ENCODE results near the gene CZIB.
A peak's percentile ranks its signal among the peaks of the same experiment; 100 is the strongest.

CZIB gene

DNA sequence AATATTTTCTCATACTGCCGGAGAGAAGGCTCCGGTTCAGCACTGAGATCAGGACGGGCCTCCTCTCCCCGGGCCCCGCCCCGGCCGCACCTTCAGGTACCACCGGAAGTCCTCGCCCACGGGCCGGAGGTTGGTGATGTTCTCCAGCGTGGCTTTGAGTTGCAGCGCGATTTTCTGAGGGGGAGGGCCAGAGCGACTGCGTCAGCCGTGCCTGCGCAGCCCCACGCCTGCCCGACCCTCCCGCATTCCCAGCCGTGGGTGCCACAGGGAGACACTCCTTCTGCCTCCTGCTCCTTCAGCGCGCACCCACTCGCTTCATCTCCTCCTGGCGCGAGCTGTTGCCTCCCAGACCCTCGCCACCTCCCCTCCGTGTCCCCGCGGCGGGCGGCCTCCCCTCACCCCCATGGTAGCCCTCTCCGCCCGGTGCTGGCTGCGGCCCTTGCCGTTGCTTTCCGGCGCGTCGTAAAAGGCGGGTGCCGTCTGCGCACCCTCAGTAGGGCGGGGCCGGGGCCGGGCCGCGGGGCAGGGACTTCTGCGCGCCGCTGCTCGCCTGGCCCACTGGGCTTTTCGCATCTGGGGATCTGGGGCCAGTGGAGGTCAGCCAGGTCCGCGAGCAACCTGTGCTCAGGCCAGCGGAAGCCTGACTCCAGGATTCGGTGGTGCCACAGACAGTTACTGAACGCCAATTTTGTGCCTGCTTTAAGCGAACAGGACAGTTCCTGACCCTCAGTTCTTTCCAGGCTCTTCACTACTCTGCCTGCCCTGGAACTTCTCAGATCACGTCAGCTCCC lies at the start of gene CZIB:
Gene CZIB (minus strand): TSS at position 464 of the 791 bp plus-strand sequence. CDS start 59 bp downstream, at position 405.
- peak; percentile 92 for DNase-seq (ENCODE audit: low read depth)

GRCh38 chr1:53270107-53270506 lies 49.7 kb upstream of the CZIB start:
- DNase-seq (ENCODE audit: low read depth), result no peak

DNA sequence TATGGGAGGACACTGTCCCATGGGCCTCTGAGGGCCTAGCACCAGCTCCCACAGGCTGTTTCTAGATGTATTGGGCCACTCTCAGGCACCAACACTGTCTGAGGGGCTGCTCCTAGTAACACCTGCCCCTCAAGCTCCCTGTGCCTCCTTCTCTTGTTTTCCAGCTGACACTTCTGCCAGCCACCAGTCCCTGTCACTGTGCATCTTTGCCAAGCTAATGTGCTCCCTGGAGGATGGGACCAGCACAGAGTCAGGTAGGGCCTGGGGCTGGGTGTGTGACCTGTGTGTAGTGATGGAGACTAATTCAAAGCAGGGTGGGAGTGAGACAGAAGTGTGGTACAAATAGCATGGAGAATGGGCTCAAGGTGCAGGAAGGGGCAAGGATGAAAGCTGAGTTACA lies 47.3 kb upstream of the CZIB start:
- DNase-seq (ENCODE audit: low read depth), result no peak

- peak; percentile 17 for DNase-seq (ENCODE audit: low read depth)
Observed at GRCh38 chr1:53266038-53266437, 45.6 kb upstream of the CZIB start.

DNA sequence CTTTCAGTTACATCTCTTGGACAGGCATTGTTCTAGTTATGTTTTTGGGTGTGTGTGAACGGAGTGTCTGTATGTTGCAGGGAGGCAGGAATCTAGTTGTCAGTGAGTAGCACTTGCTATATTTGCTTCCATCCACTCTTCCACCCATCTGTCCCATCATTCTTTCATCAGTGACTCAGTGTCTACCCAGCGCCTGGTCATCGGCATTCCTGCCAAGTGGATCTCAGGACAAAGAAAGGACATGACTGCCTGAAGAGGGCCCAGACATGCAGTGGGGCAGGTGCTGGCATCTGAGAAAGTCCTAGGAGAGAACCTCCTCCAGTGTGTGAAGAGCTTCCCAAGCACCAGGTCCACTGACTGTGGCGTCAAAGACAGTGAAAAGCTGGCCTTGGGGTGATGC lies 45.1 kb upstream of the CZIB start:
- DNase-seq (ENCODE audit: low read depth), result no peak

- no peak for DNase-seq (ENCODE audit: low read depth)
Observed at GRCh38 chr1:53264048-53264447, 43.6 kb upstream of the CZIB start.

DNA sequence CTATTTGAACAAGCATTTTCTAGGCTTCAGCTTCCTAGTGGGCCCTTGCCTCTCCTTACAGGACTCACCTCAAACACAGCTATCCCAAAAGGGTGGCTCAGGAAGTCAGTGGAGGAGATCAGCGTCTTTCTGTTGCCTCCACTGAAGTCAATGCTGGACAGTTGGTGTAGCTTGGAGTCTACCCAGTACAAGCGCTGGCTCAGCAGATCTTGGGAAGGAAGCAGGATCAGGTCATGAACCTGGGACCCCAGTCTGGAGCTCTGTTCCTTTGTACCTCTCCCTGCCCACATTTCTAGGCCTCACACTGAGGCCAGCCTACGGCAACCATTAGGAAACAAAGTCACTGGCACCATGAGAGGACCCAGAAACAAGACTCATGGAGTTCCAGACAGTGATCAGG lies 41.6 kb upstream of the CZIB start:
- DNase-seq (ENCODE audit: low read depth), result no peak

- peak; percentile 54 for DNase-seq (ENCODE audit: low read depth)
Observed at GRCh38 chr1:53260631-53261247, 40.3 kb upstream of the CZIB start.

DNA sequence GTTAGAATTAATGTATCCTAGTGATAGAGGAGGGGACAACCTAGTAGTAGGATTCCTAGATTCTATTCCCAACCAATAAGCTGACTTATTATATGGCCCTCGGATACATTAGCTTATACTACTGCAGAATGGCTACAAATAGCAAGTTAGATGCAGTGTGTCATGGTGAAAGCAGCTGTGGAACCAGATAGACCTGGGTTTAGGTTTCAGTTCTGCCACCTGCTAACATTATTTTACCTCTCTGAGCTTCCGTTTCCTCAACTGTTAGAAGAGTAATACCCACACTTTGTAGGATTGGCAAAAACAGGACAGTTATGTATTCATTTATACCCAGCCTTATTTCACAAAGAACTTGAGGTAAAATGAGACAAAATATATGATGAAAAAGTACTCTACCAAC lies 39.5 kb upstream of the CZIB start:
- no peak for DNase-seq (ENCODE audit: low read depth)

DNA sequence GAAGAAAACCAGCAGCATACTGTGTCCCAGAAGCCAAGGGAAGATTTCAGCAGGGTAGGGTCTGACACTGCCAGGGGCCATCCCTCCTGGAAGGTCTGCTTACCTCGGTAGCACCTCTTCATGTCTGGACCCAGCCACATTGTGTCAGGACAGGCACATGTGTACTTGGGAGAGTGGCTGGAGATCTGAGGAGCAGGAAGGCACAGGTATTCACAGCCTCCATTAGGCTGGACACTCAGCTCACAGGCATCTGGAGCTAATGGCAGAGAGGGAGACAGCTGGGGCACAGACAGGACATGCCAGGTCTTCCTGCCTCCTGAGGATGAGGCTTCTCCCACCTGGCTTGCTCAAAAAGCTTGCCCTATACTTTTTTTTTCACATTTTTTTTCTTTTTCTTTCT lies 37.8 kb upstream of the CZIB start:
- no peak for DNase-seq (ENCODE audit: low read depth)

DNA sequence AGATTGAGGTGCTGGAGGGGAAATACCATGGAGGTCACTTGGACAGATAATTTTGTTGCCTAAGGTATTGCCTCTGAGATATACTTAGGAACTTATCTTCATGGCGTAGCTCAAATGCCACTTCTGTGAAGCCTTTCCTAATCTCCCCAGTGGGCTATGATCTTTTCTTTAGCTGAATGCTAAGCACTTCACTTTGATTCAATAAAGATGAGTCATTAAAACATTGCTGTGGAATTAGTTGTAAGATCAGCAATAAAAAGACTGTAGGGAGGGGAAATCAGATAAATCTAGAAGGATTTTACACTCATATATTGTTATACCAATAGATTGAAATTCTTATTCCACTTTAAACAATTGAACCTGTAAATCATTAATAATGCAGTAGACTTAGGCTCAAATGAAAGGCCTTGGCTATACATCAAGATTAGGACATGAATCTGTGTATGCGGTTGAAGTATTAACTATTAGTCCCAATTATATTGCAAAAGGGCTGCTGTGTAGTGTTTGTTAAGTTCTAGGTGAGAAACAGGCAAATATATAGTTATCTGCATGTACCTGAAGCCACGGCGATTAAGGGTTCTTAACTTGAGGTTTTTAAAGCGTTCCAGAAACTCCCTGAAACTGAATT lies 37.1 kb upstream of the CZIB start:
- peak; percentile 40 for DNase-seq (ENCODE audit: low read depth)

- no peak for DNase-seq (ENCODE audit: low read depth)
Observed at GRCh38 chr1:53256511-53257453, 36.3 kb upstream of the CZIB start.

- peak; percentile 16 for DNase-seq (ENCODE audit: low read depth)
Observed at GRCh38 chr1:53255031-53255430, 34.6 kb upstream of the CZIB start.

GRCh38 chr1:53254011-53254640 lies 33.7 kb upstream of the CZIB start:
- peak; percentile 76 for DNase-seq (ENCODE audit: low read depth)

DNA sequence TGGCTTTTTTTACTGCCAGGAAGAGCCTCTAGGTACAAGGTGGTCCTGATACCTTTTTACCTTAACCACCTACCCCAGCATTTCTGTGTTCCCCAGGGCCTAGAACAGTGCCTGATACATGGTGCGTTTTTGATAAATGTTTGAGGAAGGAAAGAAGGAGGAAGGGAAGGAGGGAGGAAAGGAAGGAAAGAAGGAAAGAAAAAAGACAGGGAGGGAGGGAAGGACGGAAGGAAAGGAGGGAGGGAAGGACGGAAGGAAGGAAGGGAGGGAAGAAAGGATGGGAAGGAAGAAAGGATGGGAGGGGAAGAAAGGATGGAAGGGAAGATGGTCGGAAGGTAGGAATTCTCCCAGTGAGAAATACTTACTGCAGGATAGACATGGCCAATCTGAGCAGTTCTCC lies 29.9 kb upstream of the CZIB start:
- no peak for DNase-seq (ENCODE audit: low read depth)

DNA sequence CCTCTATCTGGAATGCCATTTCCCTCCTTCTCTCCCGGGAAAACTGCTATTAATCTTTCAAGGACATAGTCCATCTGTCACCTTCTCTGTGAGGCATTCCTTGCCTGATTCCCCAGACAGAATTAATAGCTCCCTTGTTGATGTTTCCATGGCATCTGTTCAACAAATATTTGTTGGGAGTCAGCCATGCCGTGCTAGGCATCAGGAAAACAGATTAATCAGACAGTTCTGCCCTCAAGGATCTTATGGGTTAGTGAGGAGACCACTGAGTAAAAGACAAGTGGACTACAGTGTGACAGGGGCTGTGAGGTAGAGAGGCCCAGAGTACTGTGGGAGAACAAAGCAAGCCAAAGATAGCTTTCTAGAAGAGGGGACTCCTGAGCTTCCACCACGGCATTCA lies 29.3 kb upstream of the CZIB start:
- DNase-seq (ENCODE audit: low read depth), result no peak

DNA sequence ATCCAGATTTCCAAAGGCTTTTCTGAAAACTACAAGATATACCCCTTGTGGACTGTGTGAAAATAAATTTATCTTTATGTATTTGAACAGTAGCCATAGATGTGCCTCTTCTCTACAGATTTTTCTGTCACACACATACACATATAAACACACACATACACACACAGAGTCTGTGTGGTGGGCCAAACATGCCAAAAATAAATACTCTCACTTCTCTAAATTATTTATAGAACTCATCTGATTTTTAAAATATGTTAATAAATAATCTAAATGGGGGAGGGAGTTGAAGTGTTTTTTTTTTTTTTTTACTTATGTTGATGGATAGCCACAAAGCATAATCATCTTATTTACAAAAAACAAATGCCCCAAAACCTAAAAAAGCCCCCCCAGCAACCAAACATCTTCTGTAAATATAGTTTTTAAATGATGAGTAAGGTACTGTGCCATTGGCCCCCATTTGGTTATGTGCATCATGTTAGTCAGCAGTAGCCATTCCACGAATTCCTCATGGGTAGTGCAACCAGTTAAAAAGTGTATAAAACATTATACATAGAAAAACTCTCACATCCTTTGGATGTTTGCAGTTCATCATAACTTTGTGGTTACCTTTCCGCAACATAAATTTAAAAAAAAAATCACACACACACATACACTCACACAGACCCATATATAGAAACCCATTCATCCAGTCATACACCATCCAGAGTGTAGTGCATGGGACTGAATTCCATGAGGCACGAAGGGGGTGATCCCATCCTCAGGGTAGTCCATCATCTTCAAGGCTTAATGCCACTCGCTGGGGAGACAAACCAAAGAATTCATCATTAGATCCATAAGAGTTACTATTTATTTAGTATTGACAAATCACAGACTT lies 26.1 kb upstream of the CZIB start:
- peak; percentile 86 for DNase-seq (ENCODE audit: low read depth)

GRCh38 chr1:53244141-53244540 lies 23.7 kb upstream of the CZIB start:
- no peak for DNase-seq (ENCODE audit: low read depth)

- DNase-seq (ENCODE audit: low read depth), result no peak
Observed at GRCh38 chr1:53242381-53242780, 21.9 kb upstream of the CZIB start.

GRCh38 chr1:53241828-53242227 lies 21.4 kb upstream of the CZIB start:
- no peak for DNase-seq (ENCODE audit: low read depth)
